IMR-90 (cell line): ENCODE data around the gene AGAP1. TPM values are rescaled to one million over a fixed set of nuclear protein-coding genes. Genes with fewer than 3 reads are reported as not detected.

Source experiments
- ATAC-seq: fragments of 200-7000 bp; cut with Tn5 transposase; 2 replicates; pipeline ENCODE4 v1.9.1; 2020; ENCODE audit warnings: low read depth, mild to moderate bottlenecking, moderate library complexity
- BruUV-seq: library from RNA; stranded (reverse); fragments of 400-500 nt; replicated peaks from 2 replicates; lab custom pipeline; 2021; lab: Mats Ljungman, UMichigan
- CTCF ChIA-PET: fragments of 300-600 bp; formaldehyde crosslinking; extraction: SDS; loops from one replicate; lab custom pipeline; 2021; ENCODE audit warnings: antibody characterized with exemption; lab: Yijun Ruan, JAX
- POLR2A ChIA-PET: fragments of 300-600 bp; sonication (Branson Sonifier 250); formaldehyde crosslinking; loops from one replicate; lab custom pipeline; 2022; ENCODE audit warnings: antibody characterized with exemption; ENCODE audit not compliant: unreplicated experiment; lab: Charles Lee
- DNase-seq: peaks from one replicate; pipeline ENCODE4 v3.0.0; 2013
- H2AFZ ChIP-seq: replicated peaks from 2 replicates; pipeline ENCODE3; 2013; ENCODE audit warnings: low read length, mild to moderate bottlenecking; ENCODE audit not compliant: poor library complexity
- H2AK5ac ChIP-seq: 2 replicates; pipeline ENCODE4 v1.6.1; 2013; ENCODE audit warnings: low read depth, low read length, inconsistent platforms
- H2AK9ac ChIP-seq: replicated peaks from 2 replicates; pipeline ENCODE3; 2013; ENCODE audit warnings: mild to moderate bottlenecking, low read depth, low read length, moderate library complexity; ENCODE audit not compliant: poor library complexity
- H2BK120ac ChIP-seq: 2 replicates; pipeline ENCODE4 v1.6.1; 2013; ENCODE audit warnings: low read depth, low read length, inconsistent platforms
- H2BK15ac ChIP-seq: 3 replicates; pipeline ENCODE4 v1.6.1; 2013; ENCODE audit warnings: low read depth, low read length, inconsistent platforms
- H2BK20ac ChIP-seq: 2 replicates; pipeline ENCODE4 v1.6.1; 2013; ENCODE audit warnings: low read depth, mild to moderate bottlenecking, inconsistent platforms, low read length, moderate library complexity
- H2BK5ac ChIP-seq: 2 replicates; pipeline ENCODE4 v1.6.1; 2013; ENCODE audit warnings: mild to moderate bottlenecking, low read depth, low read length, inconsistent platforms; ENCODE audit not compliant: poor library complexity, severe bottlenecking
- H3K14ac ChIP-seq: replicated peaks from 2 replicates; pipeline ENCODE4 v1.6.1; 2013; ENCODE audit warnings: low read depth, low read length, inconsistent platforms
- H3K18ac ChIP-seq: 2 replicates; pipeline ENCODE4 v1.6.1; 2013; ENCODE audit warnings: low read depth, low read length, control low read depth
- H3K23ac ChIP-seq: 2 replicates; pipeline ENCODE4 v1.6.1; 2013; ENCODE audit warnings: low read depth, low read length, inconsistent platforms
- H3K27ac ChIP-seq: 2 replicates; pipeline ENCODE4 v1.5.1; 2013; ENCODE audit warnings: mild to moderate bottlenecking, control low read depth, low read length; ENCODE audit not compliant: insufficient read depth
- H3K27me3 ChIP-seq: 2 replicates; pipeline ENCODE4 v1.6.1; 2013; ENCODE audit warnings: low read length; ENCODE audit not compliant: control insufficient read depth, insufficient read depth
- H3K36me3 ChIP-seq: 2 replicates; pipeline ENCODE4 v1.6.1; 2013; ENCODE audit warnings: low read length, mixed read lengths; ENCODE audit not compliant: control insufficient read depth, insufficient read depth
- H3K4ac ChIP-seq: 2 replicates; pipeline ENCODE4 v1.6.1; 2013; ENCODE audit warnings: low read depth, low read length, inconsistent platforms
- H3K4me1 ChIP-seq: 2 replicates; pipeline ENCODE4 v1.6.1; 2013; ENCODE audit warnings: low read length, mixed read lengths; ENCODE audit not compliant: control insufficient read depth, insufficient read depth
- H3K4me2 ChIP-seq: 2 replicates; pipeline ENCODE4 v1.6.1; 2013; ENCODE audit warnings: low read depth, mild to moderate bottlenecking, control low read depth, low read length, moderate library complexity
- H3K4me3 ChIP-seq: 2 replicates; pipeline ENCODE4 v1.5.1; 2013; ENCODE audit warnings: low read depth, mild to moderate bottlenecking, control low read depth, low read length, moderate library complexity; ENCODE audit not compliant: insufficient read depth
- H3K56ac ChIP-seq: 2 replicates; pipeline ENCODE4 v1.6.1; 2013; ENCODE audit warnings: low read length, inconsistent platforms; ENCODE audit not compliant: insufficient read depth; ENCODE audit errors: extremely low read depth
- H3K79me1 ChIP-seq, 2 experiments: 2 replicates each; pipeline ENCODE4 v1.6.1; 2013; ENCODE audit warnings: low read length in 2 of 2, inconsistent platforms in 1 of 2, low read depth in 1 of 2
- H3K9ac ChIP-seq: 2 replicates; pipeline ENCODE4 v1.6.1; 2013; ENCODE audit warnings: low read depth, low read length, control low read depth
- H3K9me1 ChIP-seq: 2 replicates; pipeline ENCODE4 v1.6.1; 2013; ENCODE audit warnings: low read length, inconsistent platforms; ENCODE audit not compliant: insufficient read depth
- H3K9me3 ChIP-seq: 2 replicates; pipeline ENCODE4 v1.6.1; 2013; ENCODE audit warnings: low read length; ENCODE audit not compliant: control insufficient read depth, insufficient read depth
- H4K20me1 ChIP-seq: 2 replicates; pipeline ENCODE4 v1.6.1; 2013; ENCODE audit warnings: low read length, inconsistent platforms; ENCODE audit not compliant: insufficient read depth
- H4K5ac ChIP-seq: 2 replicates; pipeline ENCODE4 v1.6.1; 2013; ENCODE audit warnings: mild to moderate bottlenecking, low read depth, low read length, control low read depth
- H4K8ac ChIP-seq, 2 experiments: 2 replicates each; pipeline ENCODE4 v1.6.1; 2013; ENCODE audit warnings: low read depth in 2 of 2, low read length in 2 of 2, control low read depth in 1 of 2, inconsistent platforms in 1 of 2
- H4K91ac ChIP-seq: 2 replicates; pipeline ENCODE4 v1.6.1; 2013; ENCODE audit warnings: low read depth, low read length, inconsistent platforms; ENCODE audit not compliant: insufficient read depth
- CEBPB ChIP-seq: IDR thresholded peaks from 2 replicates; pipeline ENCODE4 v1.6.1; 2012; ENCODE audit warnings: low read depth, low read length, improper control_type of control experiment
- FOS ChIP-seq: fragments of 150-350 bp; IDR thresholded peaks from 2 replicates; pipeline ENCODE4 v1.6.1; 2016; ENCODE audit warnings: low read depth, low read length
- MAFK ChIP-seq: IDR thresholded peaks from 2 replicates; pipeline ENCODE4 v1.6.1; 2012; ENCODE audit warnings: low read depth, low read length, improper control_type of control experiment
- MAZ ChIP-seq: IDR thresholded peaks from 2 replicates; pipeline ENCODE4 v1.6.1; 2012; ENCODE audit warnings: low read depth, mild to moderate bottlenecking, low read length, improper control_type of control experiment, moderate library complexity, borderline replicate concordance
- MXI1 ChIP-seq: IDR thresholded peaks from 2 replicates; pipeline ENCODE4 v1.6.1; 2012; ENCODE audit warnings: low read depth, mild to moderate bottlenecking, low read length, moderate library complexity, borderline replicate concordance
- NFE2L2 ChIP-seq: fragments of 150-350 bp; IDR thresholded peaks from 2 replicates; pipeline ENCODE4 v1.6.1; 2016; ENCODE audit warnings: low read depth, mild to moderate bottlenecking, low read length
- RCOR1 ChIP-seq: IDR thresholded peaks from 2 replicates; pipeline ENCODE4 v1.6.1; 2012; ENCODE audit warnings: mild to moderate bottlenecking, low read length, improper control_type of control experiment; ENCODE audit not compliant: insufficient replicate concordance
- RFX5 ChIP-seq: IDR thresholded peaks from 2 replicates; pipeline ENCODE4 v1.8.0; 2012; ENCODE audit warnings: low read depth, mild to moderate bottlenecking, low read length, moderate library complexity
- SMC3 ChIP-seq: fragments of 150-350 bp; IDR thresholded peaks from 2 replicates; pipeline ENCODE4 v1.6.1; 2016; ENCODE audit warnings: low read depth, mild to moderate bottlenecking, antibody characterized with exemption, low read length, moderate library complexity
- WGBS, 2 experiments: methylation state at CpG; one replicate each; pipeline versions ENCODE4 v1.1.5 to v1.1.7; 2013; ENCODE audit warnings: missing lambda C conversion rate in 2 of 2; ENCODE audit not compliant: insufficient read length in 1 of 2; ENCODE audit errors: extremely low coverage in 2 of 2; 5-methylcytosine and 5-hydroxymethylcytosine counted together
- dilution Hi-C: fragments of 300-500 bp; cut with HindIII; formaldehyde crosslinking; loops from one replicate; pipeline ENCODE4 v1.14.3; 2018; ENCODE audit warnings: low sequenced_read_pairs; ENCODE audit not compliant: unreplicated experiment
- in situ Hi-C: fragments of 300-500 bp; cut with MboI; formaldehyde crosslinking; loops from 3 replicates; pipeline ENCODE4 v1.14.3; 2019; ENCODE audit warnings: low sequenced_read_pairs, inconsistent platforms, mixed read lengths
- intact Hi-C: fragments of 100-400 bp; cut with micrococcal nuclease; formaldehyde crosslinking; loops from 2 replicates; pipeline ENCODE4 v1.10.0; 2022
- polyA plus RNA-seq, 3 experiments: library from polyadenylated mRNA; depleted of rRNA; stranded (reverse); fragments of >200 nt; gene quantifications; 2 replicates each; pipeline ENCODE4 v1.2.3, GENCODE V29; 2012; ENCODE audit warnings: low replicate concordance in 1 of 3
- total RNA-seq: library from RNA; depleted of rRNA; stranded (reverse); fragments of >200 nt; gene quantifications from 2 replicates; pipeline ENCODE4 v1.2.3, GENCODE V29; 2012
- TF ChIP-seq, protein P1 (sequence below): conservative IDR thresholded peaks from 2 replicates; pipeline ENCODE4 v1.5.1; 2012; ENCODE audit warnings: mild to moderate bottlenecking, low read depth, low read length, improper control_type of control experiment

AGAP1 gene
- total and polyA plus RNA-seq, 2 of the 4 experiments (the other 2 are of a cell fraction): 15.1 to 16.4 TPM

DNA sequence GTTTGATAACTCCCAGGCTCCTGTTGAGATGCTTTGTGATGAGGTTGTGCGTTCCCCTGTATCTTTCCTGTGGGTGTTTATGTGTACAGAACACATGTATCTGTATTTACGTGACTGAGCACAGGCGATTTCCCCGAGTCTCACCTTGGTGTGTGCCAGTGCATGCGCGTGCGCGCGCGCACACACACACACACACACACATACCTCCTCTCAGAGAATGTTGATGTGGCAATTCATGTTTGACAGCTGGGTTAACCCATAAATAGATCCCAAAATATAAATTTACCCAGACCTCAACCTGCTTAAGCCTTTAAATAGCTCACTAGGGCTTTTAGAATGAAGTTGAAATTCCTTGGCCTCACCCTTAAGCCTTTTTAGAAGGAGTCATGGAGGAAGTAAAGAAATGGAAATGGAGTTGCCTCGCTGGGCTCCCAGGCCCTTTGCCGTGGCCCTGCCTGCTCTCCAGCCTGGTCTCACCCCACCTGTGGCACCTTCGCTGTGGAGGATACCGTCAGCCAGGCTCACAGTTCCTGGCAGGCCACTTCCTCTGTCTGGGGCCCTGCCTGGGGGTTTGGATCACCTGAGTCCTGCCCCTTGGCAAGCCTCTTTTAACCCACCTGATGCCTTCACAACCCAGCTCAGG lies 20.3 kb downstream of the AGAP1 start:
- CTCF ChIA-PET: no interaction called here
- BruUV-seq: no TSS peak

More for the DNA sequence above, 20.3 kb downstream of the AGAP1 start:
- Histone ChIP-seq H3K27me3 (no peaks in the 10 kb centered on the region), H2BK20ac (no peak overlapping the region), H4K91ac (no peak overlapping the region), H3K79me1 (peaks cover 42 to 76% of the 10 kb centered on the region in 2 experiments), H2BK5ac (no peak overlapping the region), H3K4me1 (peaks cover 8% of the 10 kb centered on the region; the same call in 1 of the 2 replicates), H2BK120ac (no peak overlapping the region), H3K23ac (no peak overlapping the region), H3K14ac (no peak overlapping the region), H3K4ac (no peak overlapping the region), H3K56ac (no peak overlapping the region), H2AFZ (no peak overlapping the region), H2BK15ac (no peak overlapping the region), H4K5ac (no peak overlapping the region), H3K9me3 (no peaks in the 10 kb centered on the region), H3K4me3 (no peak overlapping the region), H3K36me3 (no peaks in the 10 kb centered on the region), H3K9ac (no peak overlapping the region), H3K4me2 (no peak overlapping the region), H3K9me1 (peaks cover 8% of the 10 kb centered on the region), H2AK9ac (no peak overlapping the region), H4K20me1 (peaks cover 69% of the 10 kb centered on the region), H4K8ac (no peak overlapping the region), H3K27ac (no peak overlapping the region), H2AK5ac (no peak overlapping the region), H3K18ac (no peak overlapping the region)
- TF ChIP-seq RCOR1 (no peak), RFX5 (no peak), SMC3 (no peak), MXI1 (no peak), FOS (no peak), CEBPB (no peak), MAFK (no peak), MAZ (no peak), NFE2L2 (no peak)
- TF ChIP-seq, protein P1, sequence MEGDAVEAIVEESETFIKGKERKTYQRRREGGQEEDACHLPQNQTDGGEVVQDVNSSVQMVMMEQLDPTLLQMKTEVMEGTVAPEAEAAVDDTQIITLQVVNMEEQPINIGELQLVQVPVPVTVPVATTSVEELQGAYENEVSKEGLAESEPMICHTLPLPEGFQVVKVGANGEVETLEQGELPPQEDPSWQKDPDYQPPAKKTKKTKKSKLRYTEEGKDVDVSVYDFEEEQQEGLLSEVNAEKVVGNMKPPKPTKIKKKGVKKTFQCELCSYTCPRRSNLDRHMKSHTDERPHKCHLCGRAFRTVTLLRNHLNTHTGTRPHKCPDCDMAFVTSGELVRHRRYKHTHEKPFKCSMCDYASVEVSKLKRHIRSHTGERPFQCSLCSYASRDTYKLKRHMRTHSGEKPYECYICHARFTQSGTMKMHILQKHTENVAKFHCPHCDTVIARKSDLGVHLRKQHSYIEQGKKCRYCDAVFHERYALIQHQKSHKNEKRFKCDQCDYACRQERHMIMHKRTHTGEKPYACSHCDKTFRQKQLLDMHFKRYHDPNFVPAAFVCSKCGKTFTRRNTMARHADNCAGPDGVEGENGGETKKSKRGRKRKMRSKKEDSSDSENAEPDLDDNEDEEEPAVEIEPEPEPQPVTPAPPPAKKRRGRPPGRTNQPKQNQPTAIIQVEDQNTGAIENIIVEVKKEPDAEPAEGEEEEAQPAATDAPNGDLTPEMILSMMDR: no peak
- in situ Hi-C loops: no loop called here
- intact Hi-C loops: no loop called here
- POLR2A ChIA-PET: no interaction called here
- WGBS, 2 experiments: no CpG with 5 or more reads among the region's 14 CpGs
- dilution Hi-C loops: no loop called here
- ATAC-seq: no peak
- DNase-seq: no peak
